Hepatocyte (in vitro differentiated cells): ENCODE data around the gene KYAT1.

Source experiments
- EZH2 ChIP-seq: fragments of 200-600 bp; sonication (generic); IDR thresholded peaks from 2 replicates; pipeline ENCODE4 v1.6.1; 2016; ENCODE audit warnings: antibody characterized with exemption, mild to moderate bottlenecking, borderline replicate concordance
- TF ChIP-seq, protein P1 (sequence below): fragments of 200-600 bp; sonication (generic); IDR thresholded peaks from 2 replicates; pipeline ENCODE4 v1.5.1; 2016; ENCODE audit warnings: antibody characterized with exemption, mild to moderate bottlenecking; ENCODE audit not compliant: poor library complexity

DNA sequence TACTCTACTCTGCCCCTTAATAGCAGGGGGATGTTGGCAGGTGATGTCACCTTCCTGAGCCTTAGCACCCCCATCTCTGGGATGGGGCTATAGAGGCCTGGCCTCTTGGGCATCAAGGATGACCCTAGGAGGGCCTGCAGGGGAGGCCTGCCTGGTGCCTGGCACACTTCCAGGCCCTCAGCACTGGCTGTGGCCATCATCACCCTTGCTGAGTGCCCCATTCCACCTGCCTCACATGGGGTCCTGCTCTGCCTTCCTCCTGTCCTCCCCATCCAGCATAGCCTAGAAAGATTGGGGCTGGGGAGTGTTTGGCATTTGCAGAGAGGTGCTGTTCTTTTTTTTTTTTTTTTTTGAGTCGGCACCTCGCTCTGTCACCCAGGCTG lies 21.3 kb upstream of the KYAT1 start:
- TF ChIP-seq, protein P1, sequence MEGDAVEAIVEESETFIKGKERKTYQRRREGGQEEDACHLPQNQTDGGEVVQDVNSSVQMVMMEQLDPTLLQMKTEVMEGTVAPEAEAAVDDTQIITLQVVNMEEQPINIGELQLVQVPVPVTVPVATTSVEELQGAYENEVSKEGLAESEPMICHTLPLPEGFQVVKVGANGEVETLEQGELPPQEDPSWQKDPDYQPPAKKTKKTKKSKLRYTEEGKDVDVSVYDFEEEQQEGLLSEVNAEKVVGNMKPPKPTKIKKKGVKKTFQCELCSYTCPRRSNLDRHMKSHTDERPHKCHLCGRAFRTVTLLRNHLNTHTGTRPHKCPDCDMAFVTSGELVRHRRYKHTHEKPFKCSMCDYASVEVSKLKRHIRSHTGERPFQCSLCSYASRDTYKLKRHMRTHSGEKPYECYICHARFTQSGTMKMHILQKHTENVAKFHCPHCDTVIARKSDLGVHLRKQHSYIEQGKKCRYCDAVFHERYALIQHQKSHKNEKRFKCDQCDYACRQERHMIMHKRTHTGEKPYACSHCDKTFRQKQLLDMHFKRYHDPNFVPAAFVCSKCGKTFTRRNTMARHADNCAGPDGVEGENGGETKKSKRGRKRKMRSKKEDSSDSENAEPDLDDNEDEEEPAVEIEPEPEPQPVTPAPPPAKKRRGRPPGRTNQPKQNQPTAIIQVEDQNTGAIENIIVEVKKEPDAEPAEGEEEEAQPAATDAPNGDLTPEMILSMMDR, result no peak
- no peak for TF ChIP-seq EZH2
